ENCODE results near the gene ZNF22. TPM values are rescaled to one million over a fixed set of nuclear protein-coding genes. Genes with fewer than 3 reads are reported as not detected.
"Not testable (repeated sequence)": the region's sequence is repeated elsewhere in the genome, so short reads cannot be mapped to it uniquely, and the experiment has no call there.

Gene ZNF22
- total RNA-seq, 1 donor from 2014 or later, result 21.6 TPM

DNA sequence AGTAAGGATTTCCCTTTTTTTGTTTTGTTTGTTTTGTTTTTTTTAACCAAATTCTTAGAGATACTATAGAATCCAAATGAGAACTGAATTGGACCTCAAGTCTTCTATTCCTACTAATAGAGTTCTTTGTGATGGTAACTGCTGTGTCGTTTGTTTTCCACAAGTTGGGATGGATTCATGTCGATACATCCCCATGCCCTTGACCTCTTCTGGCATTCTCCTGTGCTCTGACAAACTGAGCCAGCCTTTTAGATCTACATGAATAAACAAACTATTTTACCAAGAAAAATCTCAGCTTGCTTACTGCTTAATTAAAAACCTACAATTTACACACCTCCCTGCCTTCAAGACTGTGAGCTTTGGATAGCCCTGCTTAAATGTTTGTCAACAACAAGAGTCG is 3.9 kb downstream of the ZNF22 start:
- peaks cover 24% of the 10 kb centered on the region for H3K36me3 Mint-ChIP-seq (ENCODE audit: low read depth)
- H3K4me1 Mint-ChIP-seq (ENCODE audit: low read depth), result peaks cover 25% of the 10 kb centered on the region
- H3K27ac Mint-ChIP-seq (ENCODE audit: unreplicated experiment), result no peak overlapping the region
- TF ChIP-seq, protein P1, sequence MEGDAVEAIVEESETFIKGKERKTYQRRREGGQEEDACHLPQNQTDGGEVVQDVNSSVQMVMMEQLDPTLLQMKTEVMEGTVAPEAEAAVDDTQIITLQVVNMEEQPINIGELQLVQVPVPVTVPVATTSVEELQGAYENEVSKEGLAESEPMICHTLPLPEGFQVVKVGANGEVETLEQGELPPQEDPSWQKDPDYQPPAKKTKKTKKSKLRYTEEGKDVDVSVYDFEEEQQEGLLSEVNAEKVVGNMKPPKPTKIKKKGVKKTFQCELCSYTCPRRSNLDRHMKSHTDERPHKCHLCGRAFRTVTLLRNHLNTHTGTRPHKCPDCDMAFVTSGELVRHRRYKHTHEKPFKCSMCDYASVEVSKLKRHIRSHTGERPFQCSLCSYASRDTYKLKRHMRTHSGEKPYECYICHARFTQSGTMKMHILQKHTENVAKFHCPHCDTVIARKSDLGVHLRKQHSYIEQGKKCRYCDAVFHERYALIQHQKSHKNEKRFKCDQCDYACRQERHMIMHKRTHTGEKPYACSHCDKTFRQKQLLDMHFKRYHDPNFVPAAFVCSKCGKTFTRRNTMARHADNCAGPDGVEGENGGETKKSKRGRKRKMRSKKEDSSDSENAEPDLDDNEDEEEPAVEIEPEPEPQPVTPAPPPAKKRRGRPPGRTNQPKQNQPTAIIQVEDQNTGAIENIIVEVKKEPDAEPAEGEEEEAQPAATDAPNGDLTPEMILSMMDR (IDR thresholded peaks at IDR 0.05), result no peak
- H3K27me3 Mint-ChIP-seq (ENCODE audit: low read depth), result no peaks in the 10 kb centered on the region
- H3K9me3 Mint-ChIP-seq (ENCODE audit: low read depth), result peaks cover 10% of the 10 kb centered on the region
- DNase-seq (ENCODE audit: low spot score), result no peak
- no peak overlapping the region for H3K4me3 Mint-ChIP-seq (ENCODE audit: unreplicated experiment)

DNA sequence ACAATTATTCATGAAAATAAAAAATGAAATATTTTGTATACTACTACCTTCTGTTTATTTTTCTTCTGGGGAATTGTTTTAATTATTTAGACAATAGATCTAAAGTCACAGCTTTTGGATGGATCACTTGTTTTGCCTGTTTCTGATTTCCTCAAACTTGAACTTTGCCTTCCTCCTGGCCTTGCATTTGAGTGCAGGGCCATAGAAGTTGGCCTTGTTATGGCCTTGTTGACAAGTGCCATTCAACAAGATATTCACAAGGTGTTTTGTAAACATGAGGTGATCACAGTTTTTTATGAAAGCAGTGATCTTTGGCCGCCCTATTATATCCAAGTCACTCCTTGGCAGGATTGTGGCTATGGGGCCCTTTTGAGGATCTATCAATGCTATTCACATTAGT is 4.6 kb downstream of the ZNF22 start:
- Mint-ChIP-seq H3K27me3 (ENCODE audit: low read depth) (no peaks in the 10 kb centered on the region), H3K4me3 (ENCODE audit: unreplicated experiment) (no peak overlapping the region), H3K4me1 (ENCODE audit: low read depth) (peaks cover 19% of the 10 kb centered on the region), H3K9me3 (ENCODE audit: low read depth) (peaks cover 10% of the 10 kb centered on the region), H3K36me3 (ENCODE audit: low read depth) (peaks cover 22% of the 10 kb centered on the region), H3K27ac (ENCODE audit: unreplicated experiment) (no peak overlapping the region)
- DNase-seq (ENCODE audit: low spot score), result no peak
- TF ChIP-seq, protein P1 (IDR thresholded peaks at IDR 0.05), result no peak

DNA sequence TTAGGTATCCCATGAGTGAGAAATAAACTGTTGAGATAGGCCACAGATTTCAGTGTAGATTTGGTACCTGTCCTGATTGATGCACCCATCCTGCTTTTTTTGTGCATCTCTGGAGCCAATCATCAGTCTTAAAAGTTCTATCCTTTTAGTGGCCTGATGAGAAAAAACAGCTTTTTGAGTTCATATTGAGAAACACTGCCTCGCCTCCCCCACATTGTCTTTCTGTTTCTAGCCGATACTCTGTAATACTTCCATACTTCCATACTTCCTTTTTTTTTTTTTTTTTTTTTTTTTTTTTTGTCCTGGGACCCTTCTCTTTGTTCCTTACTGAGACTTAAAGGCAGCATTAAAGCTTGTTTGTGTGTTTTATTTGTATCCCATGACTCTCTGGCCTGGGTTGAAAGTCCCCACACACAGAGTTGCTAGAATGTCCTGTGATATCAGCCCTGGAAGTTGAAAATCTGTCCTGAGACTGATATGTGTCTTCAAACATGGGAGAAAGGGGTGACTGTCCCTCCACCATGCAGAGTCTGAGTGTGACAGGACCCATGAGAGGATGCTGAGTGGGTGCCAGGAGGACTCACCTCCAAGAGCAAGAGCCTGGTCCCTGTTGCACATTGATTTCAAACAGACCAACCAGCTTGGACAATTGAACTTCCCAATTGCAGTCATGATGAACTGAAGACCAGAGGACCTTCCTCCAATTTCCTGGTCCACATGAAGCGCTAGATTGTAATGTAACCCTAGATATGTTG is 5.7 kb downstream of the ZNF22 start:
- no peak overlapping the region for H3K4me3 Mint-ChIP-seq (ENCODE audit: unreplicated experiment)
- H3K36me3 Mint-ChIP-seq (ENCODE audit: low read depth), result peaks cover 22% of the 10 kb centered on the region

DNA sequence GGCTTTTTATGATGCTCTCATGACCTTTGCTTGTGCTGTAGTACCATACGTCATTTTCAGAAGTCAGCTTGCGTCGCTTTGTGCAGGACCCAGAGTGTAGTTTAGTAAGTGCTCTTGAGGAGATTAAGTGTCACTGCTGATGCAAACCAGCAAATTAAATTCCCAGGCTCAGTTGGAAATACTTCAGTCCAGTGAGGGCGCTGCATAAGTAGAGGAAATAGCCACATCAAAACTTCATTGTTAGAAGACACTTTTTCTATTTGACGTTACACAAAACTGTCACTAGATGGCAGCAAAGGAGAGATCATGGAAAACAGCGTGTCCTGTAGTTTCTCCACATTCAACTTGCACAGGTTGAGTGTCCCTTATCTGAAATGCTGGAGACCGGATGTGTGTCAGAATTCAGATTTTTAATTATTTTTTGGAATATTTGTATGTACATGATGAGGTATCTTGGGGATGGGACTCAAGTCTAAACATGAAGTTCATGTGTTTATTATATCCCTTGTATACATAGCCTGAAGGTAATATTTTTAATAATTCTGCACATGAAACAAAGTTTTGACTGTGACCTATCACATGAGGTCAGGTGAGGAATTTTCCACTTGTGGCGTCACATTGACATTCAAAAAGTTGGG is 7.9 kb downstream of the ZNF22 start:
- H3K27me3 Mint-ChIP-seq (ENCODE audit: low read depth), result no peaks in the 10 kb centered on the region
- TF ChIP-seq, protein P1 (IDR thresholded peaks at IDR 0.05), result peak; percentile 96
- no peak overlapping the region for H3K27ac Mint-ChIP-seq (ENCODE audit: unreplicated experiment)
- no peak overlapping the region for H3K4me3 Mint-ChIP-seq (ENCODE audit: unreplicated experiment)
- peaks cover 3% of the 10 kb centered on the region for H3K9me3 Mint-ChIP-seq (ENCODE audit: low read depth)
- peaks cover 15% of the 10 kb centered on the region for H3K36me3 Mint-ChIP-seq (ENCODE audit: low read depth)
- H3K4me1 Mint-ChIP-seq (ENCODE audit: low read depth), result no peaks in the 10 kb centered on the region
- DNase-seq (ENCODE audit: low spot score), result no peak

More for the DNA sequence above, 5.7 kb downstream of the ZNF22 start:
- peaks cover 10% of the 10 kb centered on the region for H3K9me3 Mint-ChIP-seq (ENCODE audit: low read depth)
- peaks cover 12% of the 10 kb centered on the region for H3K4me1 Mint-ChIP-seq (ENCODE audit: low read depth)
- no peak overlapping the region for H3K27ac Mint-ChIP-seq (ENCODE audit: unreplicated experiment)
- no peak for DNase-seq (ENCODE audit: low spot score)
- H3K27me3 Mint-ChIP-seq (ENCODE audit: low read depth), result no peaks in the 10 kb centered on the region
- TF ChIP-seq, protein P1 (IDR thresholded peaks at IDR 0.05), result no peak

DNA sequence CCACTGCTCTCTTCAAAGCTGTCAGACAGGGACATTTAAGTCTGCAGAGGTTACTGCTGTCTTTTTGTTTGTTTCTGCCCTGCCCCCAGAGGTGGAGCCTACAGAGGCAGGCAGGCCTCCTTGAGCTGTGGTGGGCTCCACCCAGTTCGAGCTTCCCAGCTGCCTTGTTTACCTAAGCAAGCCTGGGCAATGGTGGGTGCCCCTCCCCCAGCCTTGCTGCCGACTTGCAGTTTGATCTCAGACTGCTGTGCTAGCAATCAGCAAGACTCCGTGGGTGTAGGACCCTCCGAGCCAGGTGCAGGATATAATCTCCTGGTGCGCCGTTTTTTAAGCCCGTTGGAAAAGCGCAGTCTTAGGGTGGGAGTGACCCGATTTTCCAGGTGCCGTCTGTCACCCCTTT is 13.8 kb downstream of the ZNF22 start:
- H3K27me3 Mint-ChIP-seq (ENCODE audit: low read depth); H3K9me3 Mint-ChIP-seq (ENCODE audit: low read depth); H3K27ac Mint-ChIP-seq (ENCODE audit: unreplicated experiment); H3K4me1 Mint-ChIP-seq (ENCODE audit: low read depth); H3K4me3 Mint-ChIP-seq (ENCODE audit: unreplicated experiment); H3K36me3 Mint-ChIP-seq (ENCODE audit: low read depth); DNase-seq (ENCODE audit: low spot score): not testable (repeated sequence)
